ENCODE data around the gene RBM22.

Gene RBM22

GRCh38 chr5:150665044-150665443 lies 35.8 kb downstream of the RBM22 start:
- TF ChIP-seq REST (IDR thresholded peaks at IDR 0.05; ENCODE audit: insufficient read depth in 1 of 2, low read depth in 2 of 2, low read length in 2 of 2) (no peak), TAF1 (IDR thresholded peaks at IDR 0.05; ENCODE audit: borderline replicate concordance, insufficient read depth, low read length) (no peak), POLR2AphosphoS5 (IDR thresholded peaks at IDR 0.05; ENCODE audit: low read depth, low read length) (no peak), SIN3A (IDR thresholded peaks at IDR 0.05; ENCODE audit: borderline replicate concordance, insufficient read depth, low read length) (no peak), FOXP2 (optimal IDR thresholded peaks at IDR 0.05; ENCODE audit: borderline replicate concordance, extremely low read depth, extremely low read length, insufficient read depth) (no peak)

- TF ChIP-seq SIN3A (IDR thresholded peaks at IDR 0.05; ENCODE audit: borderline replicate concordance, insufficient read depth, low read length) (no peak), TAF1 (IDR thresholded peaks at IDR 0.05; ENCODE audit: borderline replicate concordance, insufficient read depth, low read length) (no peak), FOXP2 (optimal IDR thresholded peaks at IDR 0.05; ENCODE audit: borderline replicate concordance, extremely low read depth, extremely low read length, insufficient read depth) (no peak), REST (IDR thresholded peaks at IDR 0.05; ENCODE audit: insufficient read depth in 1 of 2, low read depth in 2 of 2, low read length in 2 of 2) (no peak), POLR2AphosphoS5 (IDR thresholded peaks at IDR 0.05; ENCODE audit: low read depth, low read length) (no peak)
These were observed 36.9 kb downstream of the RBM22 start for GRCh38 chr5:150663936-150664335.

GRCh38 chr5:150662731-150663516 lies 37.9 kb downstream of the RBM22 start:
- TF ChIP-seq FOXP2 (optimal IDR thresholded peaks at IDR 0.05; ENCODE audit: borderline replicate concordance, extremely low read depth, extremely low read length, insufficient read depth) = no peak
- no peak for TF ChIP-seq TAF1 (IDR thresholded peaks at IDR 0.05; ENCODE audit: borderline replicate concordance, insufficient read depth, low read length)
- no peak for TF ChIP-seq POLR2AphosphoS5 (IDR thresholded peaks at IDR 0.05; ENCODE audit: low read depth, low read length)
- TF ChIP-seq SIN3A (IDR thresholded peaks at IDR 0.05; ENCODE audit: borderline replicate concordance, insufficient read depth, low read length) = no peak
- TF ChIP-seq REST (IDR thresholded peaks at IDR 0.05; ENCODE audit: insufficient read depth in 1 of 2, low read depth in 2 of 2, low read length in 2 of 2) = no peak

- no peak for TF ChIP-seq TAF1 (IDR thresholded peaks at IDR 0.05; ENCODE audit: borderline replicate concordance, insufficient read depth, low read length)
- no peak for TF ChIP-seq POLR2AphosphoS5 (IDR thresholded peaks at IDR 0.05; ENCODE audit: low read depth, low read length)
- no peak for TF ChIP-seq REST (IDR thresholded peaks at IDR 0.05; ENCODE audit: insufficient read depth in 1 of 2, low read depth in 2 of 2, low read length in 2 of 2)
- TF ChIP-seq SIN3A (IDR thresholded peaks at IDR 0.05; ENCODE audit: borderline replicate concordance, insufficient read depth, low read length) = no peak
- no peak for TF ChIP-seq FOXP2 (optimal IDR thresholded peaks at IDR 0.05; ENCODE audit: borderline replicate concordance, extremely low read depth, extremely low read length, insufficient read depth)
These were observed 38.9 kb downstream of the RBM22 start for GRCh38 chr5:150661821-150662596.

All from PFSK-1 (cell line).